ENCODE data around the gene TFE3. TPM values are rescaled to one million over a fixed set of nuclear protein-coding genes. Genes with fewer than 3 reads are reported as not detected.

The TFE3 gene
- total RNA-seq, 1 donor from 2014 or later, result 42.5 TPM

GRCh38 chrX:49019050-49019449 is 24.1 kb downstream of the TFE3 start:
- TF ChIP-seq, protein P1, sequence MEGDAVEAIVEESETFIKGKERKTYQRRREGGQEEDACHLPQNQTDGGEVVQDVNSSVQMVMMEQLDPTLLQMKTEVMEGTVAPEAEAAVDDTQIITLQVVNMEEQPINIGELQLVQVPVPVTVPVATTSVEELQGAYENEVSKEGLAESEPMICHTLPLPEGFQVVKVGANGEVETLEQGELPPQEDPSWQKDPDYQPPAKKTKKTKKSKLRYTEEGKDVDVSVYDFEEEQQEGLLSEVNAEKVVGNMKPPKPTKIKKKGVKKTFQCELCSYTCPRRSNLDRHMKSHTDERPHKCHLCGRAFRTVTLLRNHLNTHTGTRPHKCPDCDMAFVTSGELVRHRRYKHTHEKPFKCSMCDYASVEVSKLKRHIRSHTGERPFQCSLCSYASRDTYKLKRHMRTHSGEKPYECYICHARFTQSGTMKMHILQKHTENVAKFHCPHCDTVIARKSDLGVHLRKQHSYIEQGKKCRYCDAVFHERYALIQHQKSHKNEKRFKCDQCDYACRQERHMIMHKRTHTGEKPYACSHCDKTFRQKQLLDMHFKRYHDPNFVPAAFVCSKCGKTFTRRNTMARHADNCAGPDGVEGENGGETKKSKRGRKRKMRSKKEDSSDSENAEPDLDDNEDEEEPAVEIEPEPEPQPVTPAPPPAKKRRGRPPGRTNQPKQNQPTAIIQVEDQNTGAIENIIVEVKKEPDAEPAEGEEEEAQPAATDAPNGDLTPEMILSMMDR (IDR thresholded peaks at IDR 0.05), result no peak
- Mint-ChIP-seq H3K9me3 (ENCODE audit: low read depth) (no peaks in the 10 kb centered on the region), H3K27me3 (ENCODE audit: low read depth) (no peaks in the 10 kb centered on the region), H3K4me3 (ENCODE audit: unreplicated experiment) (no peak overlapping the region), H3K4me1 (ENCODE audit: low read depth) (no peaks in the 10 kb centered on the region), H3K27ac (ENCODE audit: unreplicated experiment) (no peak overlapping the region), H3K36me3 (ENCODE audit: low read depth) (no peaks in the 10 kb centered on the region)
- no peak for DNase-seq (ENCODE audit: low spot score)

GRCh38 chrX:49003696-49004095 is 39.5 kb downstream of the TFE3 start:
- no peak overlapping the region for H3K27ac Mint-ChIP-seq (ENCODE audit: unreplicated experiment)
- H3K9me3 Mint-ChIP-seq (ENCODE audit: low read depth), result no peaks in the 10 kb centered on the region
- TF ChIP-seq, protein P1 (IDR thresholded peaks at IDR 0.05), result no peak
- no peak overlapping the region for H3K4me3 Mint-ChIP-seq (ENCODE audit: unreplicated experiment)
- DNase-seq (ENCODE audit: low spot score), result no peak
- H3K36me3 Mint-ChIP-seq (ENCODE audit: low read depth), result peaks cover 3% of the 10 kb centered on the region
- peaks cover 14% of the 10 kb centered on the region for H3K4me1 Mint-ChIP-seq (ENCODE audit: low read depth)
- no peaks in the 10 kb centered on the region for H3K27me3 Mint-ChIP-seq (ENCODE audit: low read depth)

- TF ChIP-seq, protein P1 (IDR thresholded peaks at IDR 0.05), result no peak
- H3K27me3 Mint-ChIP-seq (ENCODE audit: low read depth), result no peaks in the 10 kb centered on the region
- H3K4me3 Mint-ChIP-seq (ENCODE audit: unreplicated experiment), result peak within 1 kb of the TSS; percentile 99
- peak; percentile 48 for DNase-seq (ENCODE audit: low spot score)
- peaks cover 14% of the 10 kb centered on the region for H3K4me1 Mint-ChIP-seq (ENCODE audit: low read depth)
- peaks cover 5% of the 10 kb centered on the region for H3K9me3 Mint-ChIP-seq (ENCODE audit: low read depth)
- peak within 1 kb of the TSS; percentile 90 for H3K27ac Mint-ChIP-seq (ENCODE audit: unreplicated experiment)
- peaks cover 14% of the 10 kb centered on the region for H3K36me3 Mint-ChIP-seq (ENCODE audit: low read depth)
Measured at GRCh38 chrX:49002091-49002935, 40.8 kb downstream of the TFE3 start, which contains the start of gene GRIPAP1. TSS of gene GRIPAP1 (minus strand) at chrX:49002264. CDS start at chrX:49002229, 35 bp downstream.

DNA sequence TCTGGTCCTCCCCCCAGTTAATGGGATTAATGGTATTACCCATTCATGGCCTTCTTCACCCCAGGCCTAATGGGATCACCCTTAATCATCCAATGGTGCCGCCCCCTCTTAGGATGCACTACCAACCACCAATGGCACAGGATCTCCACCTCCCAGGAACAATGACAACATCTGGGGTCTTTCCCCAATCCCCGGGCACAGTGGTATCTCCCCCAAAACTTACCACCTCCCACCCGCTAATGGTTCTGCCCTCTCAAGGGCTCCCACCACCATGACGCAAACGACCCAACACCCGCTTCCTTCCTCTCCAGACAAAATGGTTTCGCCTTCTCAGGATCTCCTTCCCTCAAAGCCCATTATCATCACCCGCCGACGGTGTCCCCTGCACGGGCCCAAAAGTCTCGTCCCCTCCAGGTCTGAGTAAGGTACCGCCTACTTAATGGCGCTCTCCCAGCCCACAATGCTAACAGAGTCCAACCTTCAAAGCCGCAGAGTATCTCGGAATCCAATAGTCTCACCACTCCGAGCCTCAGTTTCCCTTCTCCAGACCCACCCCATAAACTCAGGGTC is 41.6 kb downstream of the TFE3 start:
- no peaks in the 10 kb centered on the region for H3K27me3 Mint-ChIP-seq (ENCODE audit: low read depth)
- DNase-seq (ENCODE audit: low spot score), result peak; percentile 56
- peaks cover 14% of the 10 kb centered on the region for H3K4me1 Mint-ChIP-seq (ENCODE audit: low read depth)
- peaks cover 10% of the 10 kb centered on the region for H3K9me3 Mint-ChIP-seq (ENCODE audit: low read depth)
- TF ChIP-seq, protein P1 (IDR thresholded peaks at IDR 0.05), result no peak
- peaks cover 18% of the 10 kb centered on the region for H3K36me3 Mint-ChIP-seq (ENCODE audit: low read depth)
- peak overlapping the region; percentile 90 for H3K27ac Mint-ChIP-seq (ENCODE audit: unreplicated experiment)
- peak overlapping the region; percentile 99 for H3K4me3 Mint-ChIP-seq (ENCODE audit: unreplicated experiment)

DNA sequence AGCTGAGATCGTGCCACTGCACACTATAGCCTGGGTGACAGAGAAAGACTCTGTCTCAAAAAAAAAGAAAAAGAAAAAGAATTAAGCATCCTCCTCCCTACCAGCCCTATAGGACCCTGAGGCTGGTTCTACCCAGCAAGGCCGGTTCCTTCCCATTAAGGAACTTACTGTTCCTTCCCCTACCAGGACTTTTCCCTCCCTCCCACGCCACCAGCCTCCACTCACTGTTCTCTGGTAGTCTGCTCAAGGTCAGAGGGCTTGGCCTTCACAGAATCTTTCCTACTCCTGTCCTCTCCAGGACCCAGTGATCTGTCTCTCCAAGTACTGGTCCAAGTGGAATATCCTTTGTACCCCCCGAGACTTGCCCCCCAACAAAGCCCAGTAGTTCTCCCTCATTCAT is 42.5 kb downstream of the TFE3 start:
- peak; percentile 19 for DNase-seq (ENCODE audit: low spot score)
- H3K27ac Mint-ChIP-seq (ENCODE audit: unreplicated experiment), result peak overlapping the region; percentile 22
- no peak overlapping the region for H3K4me3 Mint-ChIP-seq (ENCODE audit: unreplicated experiment)
- TF ChIP-seq, protein P1 (IDR thresholded peaks at IDR 0.05), result no peak
- peaks cover 11% of the 10 kb centered on the region for H3K9me3 Mint-ChIP-seq (ENCODE audit: low read depth)
- peaks cover 14% of the 10 kb centered on the region for H3K4me1 Mint-ChIP-seq (ENCODE audit: low read depth)
- H3K36me3 Mint-ChIP-seq (ENCODE audit: low read depth), result peaks cover 19% of the 10 kb centered on the region
- no peaks in the 10 kb centered on the region for H3K27me3 Mint-ChIP-seq (ENCODE audit: low read depth)

Data from chondrocyte (in vitro differentiated cells).